K562 (cell line): ENCODE data around the gene B3GALT6. TPM values are rescaled to one million over a fixed set of nuclear protein-coding genes. Genes with fewer than 3 reads are reported as not detected.

Experiments used
- ASH1L ChIP-seq: fragments of 450-650 bp; IDR thresholded peaks from 2 replicates; pipeline ENCODE4 v1.6.1; 2018; ENCODE audit warnings: borderline replicate concordance, mild to moderate bottlenecking, low read depth; ENCODE audit not compliant: partially characterized antibody
- GATAD2B ChIP-seq: fragments of 450-650 bp; IDR thresholded peaks from 2 replicates; pipeline ENCODE4 v1.6.1; 2017; ENCODE audit warnings: mild to moderate bottlenecking, borderline replicate concordance
- KDM1A ChIP-seq, 2 experiments: fragments of 450-650 bp; IDR thresholded peaks; 2 replicates each; pipeline ENCODE4 v1.6.1; 2016; ENCODE audit warnings: mild to moderate bottlenecking in 2 of 2
- NR0B1 ChIP-seq: fragments of 450-650 bp; IDR thresholded peaks from one replicate; pipeline ENCODE4 v1.6.1; 2018; ENCODE audit warnings: mild to moderate bottlenecking, moderate library complexity; ENCODE audit not compliant: partially characterized antibody
- NR2C1 ChIP-seq, 2 experiments: fragments of 450-650 bp; IDR thresholded peaks; 2 replicates each; pipeline ENCODE4 v1.6.1; 2017; ENCODE audit warnings: mild to moderate bottlenecking in 2 of 2, antibody characterized with exemption in 1 of 2, inconsistent platforms in 1 of 2, missing compliant biosample characterization in 1 of 2, missing genetic modification characterization in 1 of 2
- THAP12 ChIP-seq: fragments of 250-450 bp; sonication (Bioruptor Pico); IDR thresholded peaks from 2 replicates; pipeline ENCODE4 v1.9.0; 2021; ENCODE audit warnings: mild to moderate bottlenecking, inconsistent platforms
- ZBTB8A ChIP-seq: fragments of 450-650 bp; IDR thresholded peaks from 2 replicates; pipeline ENCODE4 v1.6.1; 2018; ENCODE audit warnings: mild to moderate bottlenecking, moderate library complexity; ENCODE audit not compliant: partially characterized antibody
- ZNF121 ChIP-seq: sonication (generic); formaldehyde crosslinking; conservative IDR thresholded peaks from 2 replicates; pipeline ENCODE4 v1.8.0; 2022; ENCODE audit warnings: missing genetic modification reagents
- ZNF165 ChIP-seq: fragments of 250-450 bp; sonication (Bioruptor Pico); IDR thresholded peaks from 2 replicates; pipeline ENCODE4 v1.4.0; 2020; ENCODE audit warnings: borderline replicate concordance
- ZNF347 ChIP-seq: fragments of 450-650 bp; formaldehyde crosslinking; IDR thresholded peaks from 2 replicates; pipeline ENCODE4 v1.4.0; 2020; ENCODE audit warnings: low read depth, mild to moderate bottlenecking, moderate library complexity
- ZNF696 ChIP-seq: fragments of 250-450 bp; sonication (Bioruptor Pico); conservative IDR thresholded peaks from 2 replicates; pipeline ENCODE4 v1.4.0; 2020; ENCODE audit warnings: mild to moderate bottlenecking, moderate library complexity
- polyA plus RNA-seq, 8 experiments: library from polyadenylated mRNA; depleted of rRNA in 4 of 8; stranded (reverse) in 5 of 8; unstranded in 3 of 8; fragments of >200 nt; fragmentation: Nextera tagmentation in 2 of 8; fragmentation: Illumina TruSeq in 1 of 8; extraction: Ambion mirVana in 2 of 8; extraction: Trizol in 1 of 8; gene quantifications; 2 replicates each; pipeline versions ENCODE4 v1.2.1 to v1.2.3, GENCODE V29; 2011 to 2014; ENCODE audit warnings: inconsistent platforms in 1 of 8, missing spikeins in 1 of 8
- total RNA-seq, 7 experiments: library from RNA; depleted of rRNA in 6 of 7; stranded (reverse); fragments of >200 nt in 6 of 7; fragmentation: Illumina TruSeq in 2 of 7; extraction: Trizol in 2 of 7; gene quantifications; 2 replicates each; pipeline versions ENCODE4 v1.2.1 to v1.2.3, GENCODE V29; 2011 to 2021; ENCODE audit warnings: low replicate concordance in 1 of 7
- TF ChIP-seq, protein P1 (sequence below): sonication (generic); formaldehyde crosslinking; IDR thresholded peaks from 2 replicates; pipeline ENCODE4 v1.8.0; 2023; ENCODE audit warnings: mild to moderate bottlenecking, missing genetic modification reagents
- TF ChIP-seq, protein P2 (sequence below): fragments of 450-650 bp; conservative IDR thresholded peaks from 2 replicates; pipeline ENCODE4 v1.6.1; 2016; ENCODE audit warnings: missing genetic modification characterization, low read depth, mild to moderate bottlenecking, missing compliant biosample characterization, moderate library complexity
- TF ChIP-seq, protein P3 (sequence below): fragments of 450-650 bp; IDR thresholded peaks from 2 replicates; pipeline ENCODE4 v1.7.1; 2018; ENCODE audit warnings: mild to moderate bottlenecking, low read depth; ENCODE audit not compliant: partially characterized antibody

The B3GALT6 gene
- total and polyA plus RNA-seq, 9 of the 15 experiments (the other 6 are each of a cell fraction or from before 2014, with no cell fraction given), result 0.68 to 29.8 (median 9.9) TPM

GRCh38 chr1:1200876-1201810 lies 30.9 kb upstream of the B3GALT6 start (continued):
- TF ChIP-seq ZNF347 (CRISPR knock-in tag), result no peak
- no peak for TF ChIP-seq ZNF696 (CRISPR knock-in tag)
- TF ChIP-seq GATAD2B, result peak; percentile 100
- no peak for TF ChIP-seq KDM1A (IDR thresholded peaks at IDR 0.05)
- TF ChIP-seq, protein P1, sequence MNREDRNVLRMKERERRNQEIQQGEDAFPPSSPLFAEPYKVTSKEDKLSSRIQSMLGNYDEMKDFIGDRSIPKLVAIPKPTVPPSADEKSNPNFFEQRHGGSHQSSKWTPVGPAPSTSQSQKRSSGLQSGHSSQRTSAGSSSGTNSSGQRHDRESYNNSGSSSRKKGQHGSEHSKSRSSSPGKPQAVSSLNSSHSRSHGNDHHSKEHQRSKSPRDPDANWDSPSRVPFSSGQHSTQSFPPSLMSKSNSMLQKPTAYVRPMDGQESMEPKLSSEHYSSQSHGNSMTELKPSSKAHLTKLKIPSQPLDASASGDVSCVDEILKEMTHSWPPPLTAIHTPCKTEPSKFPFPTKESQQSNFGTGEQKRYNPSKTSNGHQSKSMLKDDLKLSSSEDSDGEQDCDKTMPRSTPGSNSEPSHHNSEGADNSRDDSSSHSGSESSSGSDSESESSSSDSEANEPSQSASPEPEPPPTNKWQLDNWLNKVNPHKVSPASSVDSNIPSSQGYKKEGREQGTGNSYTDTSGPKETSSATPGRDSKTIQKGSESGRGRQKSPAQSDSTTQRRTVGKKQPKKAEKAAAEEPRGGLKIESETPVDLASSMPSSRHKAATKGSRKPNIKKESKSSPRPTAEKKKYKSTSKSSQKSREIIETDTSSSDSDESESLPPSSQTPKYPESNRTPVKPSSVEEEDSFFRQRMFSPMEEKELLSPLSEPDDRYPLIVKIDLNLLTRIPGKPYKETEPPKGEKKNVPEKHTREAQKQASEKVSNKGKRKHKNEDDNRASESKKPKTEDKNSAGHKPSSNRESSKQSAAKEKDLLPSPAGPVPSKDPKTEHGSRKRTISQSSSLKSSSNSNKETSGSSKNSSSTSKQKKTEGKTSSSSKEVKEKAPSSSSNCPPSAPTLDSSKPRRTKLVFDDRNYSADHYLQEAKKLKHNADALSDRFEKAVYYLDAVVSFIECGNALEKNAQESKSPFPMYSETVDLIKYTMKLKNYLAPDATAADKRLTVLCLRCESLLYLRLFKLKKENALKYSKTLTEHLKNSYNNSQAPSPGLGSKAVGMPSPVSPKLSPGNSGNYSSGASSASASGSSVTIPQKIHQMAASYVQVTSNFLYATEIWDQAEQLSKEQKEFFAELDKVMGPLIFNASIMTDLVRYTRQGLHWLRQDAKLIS (CRISPR knock-in tag), result peak; percentile 68; the same call in 1 of the 2 replicates
- TF ChIP-seq ASH1L, result no peak
- TF ChIP-seq ZNF165 (CRISPR knock-in tag), result no peak
- TF ChIP-seq ZNF121 (CRISPR knock-in tag), result no peak
- no peak for TF ChIP-seq ZBTB8A
- TF ChIP-seq, protein P2, sequence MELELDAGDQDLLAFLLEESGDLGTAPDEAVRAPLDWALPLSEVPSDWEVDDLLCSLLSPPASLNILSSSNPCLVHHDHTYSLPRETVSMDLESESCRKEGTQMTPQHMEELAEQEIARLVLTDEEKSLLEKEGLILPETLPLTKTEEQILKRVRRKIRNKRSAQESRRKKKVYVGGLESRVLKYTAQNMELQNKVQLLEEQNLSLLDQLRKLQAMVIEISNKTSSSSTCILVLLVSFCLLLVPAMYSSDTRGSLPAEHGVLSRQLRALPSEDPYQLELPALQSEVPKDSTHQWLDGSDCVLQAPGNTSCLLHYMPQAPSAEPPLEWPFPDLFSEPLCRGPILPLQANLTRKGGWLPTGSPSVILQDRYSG, result no peak
- 0 out of 2 replicates have a peak, but pooled peaks have one; percentile 44 for TF ChIP-seq THAP12 (CRISPR knock-in tag)
- no peak for TF ChIP-seq NR0B1
- TF ChIP-seq NR2C1 (IDR thresholded peaks at IDR 0.05), result no peak
- TF ChIP-seq NR2C1 (tag; IDR thresholded peaks at IDR 0.05), result no peak
- TF ChIP-seq, protein P3, sequence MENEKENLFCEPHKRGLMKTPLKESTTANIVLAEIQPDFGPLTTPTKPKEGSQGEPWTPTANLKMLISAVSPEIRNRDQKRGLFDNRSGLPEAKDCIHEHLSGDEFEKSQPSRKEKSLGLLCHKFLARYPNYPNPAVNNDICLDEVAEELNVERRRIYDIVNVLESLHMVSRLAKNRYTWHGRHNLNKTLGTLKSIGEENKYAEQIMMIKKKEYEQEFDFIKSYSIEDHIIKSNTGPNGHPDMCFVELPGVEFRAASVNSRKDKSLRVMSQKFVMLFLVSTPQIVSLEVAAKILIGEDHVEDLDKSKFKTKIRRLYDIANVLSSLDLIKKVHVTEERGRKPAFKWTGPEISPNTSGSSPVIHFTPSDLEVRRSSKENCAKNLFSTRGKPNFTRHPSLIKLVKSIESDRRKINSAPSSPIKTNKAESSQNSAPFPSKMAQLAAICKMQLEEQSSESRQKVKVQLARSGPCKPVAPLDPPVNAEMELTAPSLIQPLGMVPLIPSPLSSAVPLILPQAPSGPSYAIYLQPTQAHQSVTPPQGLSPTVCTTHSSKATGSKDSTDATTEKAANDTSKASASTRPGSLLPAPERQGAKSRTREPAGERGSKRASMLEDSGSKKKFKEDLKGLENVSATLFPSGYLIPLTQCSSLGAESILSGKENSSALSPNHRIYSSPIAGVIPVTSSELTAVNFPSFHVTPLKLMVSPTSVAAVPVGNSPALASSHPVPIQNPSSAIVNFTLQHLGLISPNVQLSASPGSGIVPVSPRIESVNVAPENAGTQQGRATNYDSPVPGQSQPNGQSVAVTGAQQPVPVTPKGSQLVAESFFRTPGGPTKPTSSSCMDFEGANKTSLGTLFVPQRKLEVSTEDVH, result no peak
